GM23248 (cell line): ENCODE measurements around the gene NUBP2. TPM values are rescaled to one million over a fixed set of nuclear protein-coding genes. Genes with fewer than 3 reads are reported as not detected.
A peak's percentile ranks its signal among the peaks of the same experiment; 100 is the strongest.

ENCODE experiments used
- DNase-seq: peaks from one replicate; pipeline ENCODE4 v3.0.0-alpha.2; 2015
- H2AFZ ChIP-seq: fragments of 200-600 bp; sonication (generic); 2 replicates; pipeline ENCODE4 v1.6.1; 2016; ENCODE audit warnings: antibody characterized with exemption
- H3F3A ChIP-seq: fragments of 200-600 bp; sonication (generic); 2 replicates; pipeline ENCODE4 v1.6.1; 2016; ENCODE audit warnings: mild to moderate bottlenecking, antibody characterized with exemption, mixed run types; ENCODE audit not compliant: insufficient read depth
- H3K27ac ChIP-seq: fragments of 200-600 bp; sonication (generic); 2 replicates; pipeline ENCODE4 v1.5.1; 2016; ENCODE audit warnings: mild to moderate bottlenecking
- H3K27me3 ChIP-seq: fragments of 200-600 bp; sonication (generic); replicated peaks from 2 replicates; pipeline ENCODE4 v1.6.1; 2016; ENCODE audit warnings: mild to moderate bottlenecking; ENCODE audit not compliant: insufficient read depth
- H3K36me3 ChIP-seq: fragments of 200-600 bp; sonication (generic); 2 replicates; pipeline ENCODE4 v1.6.1; 2016; ENCODE audit warnings: low read depth, mild to moderate bottlenecking
- H3K4me1 ChIP-seq: fragments of 200-600 bp; sonication (generic); 2 replicates; pipeline ENCODE4 v1.6.1; 2016; ENCODE audit warnings: mild to moderate bottlenecking; ENCODE audit not compliant: insufficient read depth
- H3K4me2 ChIP-seq: fragments of 200-600 bp; sonication (generic); one replicate; pipeline ENCODE4 v1.6.1; 2016; ENCODE audit warnings: mild to moderate bottlenecking; ENCODE audit not compliant: unreplicated experiment
- H3K4me3 ChIP-seq: fragments of 200-600 bp; sonication (generic); 2 replicates; pipeline ENCODE4 v1.5.1; 2016; ENCODE audit warnings: mild to moderate bottlenecking
- H3K79me2 ChIP-seq: fragments of 200-600 bp; sonication (generic); 2 replicates; pipeline ENCODE4 v1.6.1; 2016; ENCODE audit warnings: mild to moderate bottlenecking; ENCODE audit not compliant: insufficient read depth
- H3K9ac ChIP-seq: fragments of 200-600 bp; sonication (generic); 2 replicates; pipeline ENCODE4 v1.6.1; 2016; ENCODE audit warnings: mild to moderate bottlenecking
- H3K9me2 ChIP-seq: fragments of 200-600 bp; sonication (generic); 2 replicates; pipeline ENCODE4 v1.6.1; 2016; ENCODE audit warnings: mixed run types, mild to moderate bottlenecking, moderate library complexity; ENCODE audit not compliant: insufficient read depth
- H3K9me3 ChIP-seq: fragments of 200-600 bp; sonication (generic); one replicate; pipeline ENCODE4 v1.6.1; 2017; ENCODE audit warnings: low read depth
- H4K20me1 ChIP-seq: fragments of 200-600 bp; sonication (generic); 2 replicates; pipeline ENCODE4 v1.6.0; 2016; ENCODE audit not compliant: insufficient read depth
- EZH2 ChIP-seq: fragments of 200-600 bp; sonication (generic); IDR thresholded peaks from 2 replicates; pipeline ENCODE4 v1.6.1; 2018; ENCODE audit warnings: antibody characterized with exemption, mild to moderate bottlenecking; ENCODE audit not compliant: insufficient read depth, poor library complexity, severe bottlenecking
- EZH2phosphoT487 ChIP-seq: fragments of 200-600 bp; sonication (generic); IDR thresholded peaks from 2 replicates; pipeline ENCODE4 v1.6.1; 2018; ENCODE audit warnings: antibody characterized with exemption, moderate library complexity, mild to moderate bottlenecking, low read depth; ENCODE audit not compliant: insufficient read depth
- WGBS, 2 experiments: methylation state at CpG; one replicate each; pipeline ENCODE4 v1.1.6; 2015 to 2017; ENCODE audit warnings: low lambda C conversion rate in 2 of 2, low coverage in 1 of 2; ENCODE audit errors: missing lambda C conversion rate in 2 of 2; 5-methylcytosine and 5-hydroxymethylcytosine counted together
- in situ Hi-C: fragments of 300-500 bp; cut with MboI; formaldehyde crosslinking; loops from 2 replicates; pipeline ENCODE4 v1.15.0; 2020
- polyA plus RNA-seq: library from polyadenylated mRNA; unstranded; fragments of >200 nt; fragmentation: Nextera tagmentation; extraction: Ambion mirVana; gene quantifications from 2 replicates; pipeline ENCODE4 v1.2.1, GENCODE V29; 2016
- total RNA-seq: library from RNA; depleted of rRNA; stranded (reverse); fragments of >200 nt; shearing (Covaris generic); gene quantifications from 2 replicates; pipeline ENCODE4 v1.2.3, GENCODE V29; 2014

Gene NUBP2
- total and polyA plus RNA-seq, 2 experiments from 2014 or later, result 66.4 to 88.9 TPM

GRCh38 chr16:1745181-1745899, 37.4 kb upstream of the NUBP2 start:
- in situ Hi-C loops, result no loop called here
- Histone ChIP-seq H2AFZ (no peak overlapping the region), H3K27ac (peak overlapping the region; percentile 24; the same call in 1 of the 2 replicates), H3F3A (no peaks in the 10 kb centered on the region), H3K9ac (no peak overlapping the region), H3K36me3 (no peaks in the 10 kb centered on the region; the same call in 1 of the 2 replicates), H3K9me3 (no peaks in the 10 kb centered on the region), H3K79me2 (peaks cover 1% of the 10 kb centered on the region; the same call in 1 of the 2 replicates), H3K9me2 (no peaks in the 10 kb centered on the region), H3K27me3 (no peaks in the 10 kb centered on the region), H3K4me2 (no peak overlapping the region), H4K20me1 (no peaks in the 10 kb centered on the region), H3K4me3 (no peak overlapping the region), H3K4me1 (peaks cover 11% of the 10 kb centered on the region)
- WGBS, 2 experiments, result 73% methylated on average over 24 to 25 of the region's 25 CpGs
- TF ChIP-seq EZH2phosphoT487, result no peak
- peak; percentile 74 for DNase-seq

GRCh38 chr16:1745900-1746692, 36.7 kb upstream of the NUBP2 start:
- Histone ChIP-seq H3F3A (no peaks in the 10 kb centered on the region), H3K27me3 (no peaks in the 10 kb centered on the region), H2AFZ (no peak overlapping the region), H3K79me2 (no peaks in the 10 kb centered on the region), H3K4me2 (no peak overlapping the region), H3K9me3 (no peaks in the 10 kb centered on the region), H4K20me1 (no peaks in the 10 kb centered on the region), H3K9ac (no peak overlapping the region), H3K36me3 (peaks cover 5% of the 10 kb centered on the region; the same call in 1 of the 2 replicates), H3K27ac (0 out of 2 replicates have a peak overlapping the region, but pooled peaks have one; percentile 24), H3K9me2 (no peaks in the 10 kb centered on the region), H3K4me1 (peaks cover 11% of the 10 kb centered on the region), H3K4me3 (no peak overlapping the region)
- no peak for DNase-seq
- in situ Hi-C loops, result no loop called here
- TF ChIP-seq EZH2 (no peak), EZH2phosphoT487 (no peak)
- 95 to 96% methylated on average over 28 to 29 of the region's 29 CpGs for WGBS, 2 experiments

DNA sequence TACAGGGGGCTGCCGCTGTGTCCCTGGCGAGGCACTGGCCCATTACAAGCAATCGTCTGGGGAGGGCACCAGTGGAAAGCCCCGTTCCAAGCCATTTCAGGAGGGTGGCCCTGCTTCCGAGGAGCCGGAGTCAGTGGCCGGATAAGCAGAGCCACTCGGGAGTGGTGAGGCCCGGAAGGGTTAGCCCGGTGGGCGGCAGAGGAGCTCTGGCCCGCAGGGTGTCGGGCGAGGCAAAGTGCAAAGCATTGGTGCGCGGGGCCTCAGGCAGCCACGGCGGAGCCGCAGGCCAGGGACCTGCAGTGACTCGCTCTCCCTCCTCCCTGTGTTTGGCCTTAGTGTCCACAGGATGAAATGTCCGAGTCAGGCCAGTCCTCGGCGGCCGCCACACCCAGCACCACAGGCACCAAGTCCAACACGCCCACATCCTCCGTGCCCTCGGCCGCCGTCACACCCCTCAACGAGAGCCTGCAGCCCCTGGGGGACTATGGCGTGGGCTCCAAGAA, 36.0 kb upstream of the NUBP2 start:
- Histone ChIP-seq H3K36me3 (peaks cover 5% of the 10 kb centered on the region; the same call in 1 of the 2 replicates), H3F3A (no peaks in the 10 kb centered on the region), H3K79me2 (no peaks in the 10 kb centered on the region), H3K9me3 (no peaks in the 10 kb centered on the region), H3K9me2 (no peaks in the 10 kb centered on the region), H3K9ac (no peak overlapping the region), H3K27ac (no peak overlapping the region), H3K4me1 (peaks cover 11% of the 10 kb centered on the region), H3K27me3 (no peaks in the 10 kb centered on the region), H4K20me1 (no peaks in the 10 kb centered on the region), H2AFZ (no peak overlapping the region), H3K4me2 (no peak overlapping the region), H3K4me3 (no peak overlapping the region)
- in situ Hi-C loops, result no loop called here
- no peak for TF ChIP-seq EZH2phosphoT487
- no peak for TF ChIP-seq EZH2
- WGBS, 2 experiments, result 95 to 96% methylated on average over 30 to 31 of the region's 31 CpGs
- no peak for DNase-seq

DNA sequence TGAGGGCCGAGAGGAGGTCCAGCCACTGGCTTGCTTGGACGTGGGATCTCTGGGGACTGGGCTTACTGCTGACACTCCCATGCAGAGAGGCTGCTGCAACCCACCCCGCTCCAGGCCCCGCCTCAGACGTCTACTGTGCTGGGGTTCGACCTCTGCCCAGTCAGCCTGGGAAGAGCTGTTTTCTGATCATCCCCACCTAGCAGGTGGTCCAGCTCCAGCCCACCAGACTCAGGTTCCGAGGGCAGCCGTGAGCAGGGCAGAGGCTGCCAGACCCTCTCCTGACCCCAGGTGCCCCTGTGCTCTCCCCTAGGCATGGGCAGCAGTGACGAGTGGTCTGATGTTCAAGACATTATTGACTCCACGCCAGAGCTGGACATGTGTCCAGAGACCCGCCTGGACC, 34.8 kb upstream of the NUBP2 start:
- 80 to 86% methylated on average over 10 to 11 of the region's 11 CpGs for WGBS, 2 experiments
- in situ Hi-C loops, result no loop called here
- no peaks in the 10 kb centered on the region for H3K27me3 ChIP-seq

More for the DNA sequence above, 34.8 kb upstream of the NUBP2 start:
- H4K20me1 ChIP-seq, result no peaks in the 10 kb centered on the region
- no peaks in the 10 kb centered on the region for H3K79me2 ChIP-seq
- no peaks in the 10 kb centered on the region for H3F3A ChIP-seq
- no peak overlapping the region for H2AFZ ChIP-seq
- H3K9me3 ChIP-seq, result no peaks in the 10 kb centered on the region
- H3K27ac ChIP-seq, result no peak overlapping the region
- H3K9ac ChIP-seq, result no peak overlapping the region
- H3K9me2 ChIP-seq, result no peaks in the 10 kb centered on the region
- TF ChIP-seq EZH2phosphoT487 (no peak), EZH2 (no peak)
- DNase-seq, result no peak
- H3K4me2 ChIP-seq, result no peak overlapping the region
- H3K4me1 ChIP-seq, result peaks cover 11% of the 10 kb centered on the region
- H3K4me3 ChIP-seq, result no peak overlapping the region
- H3K36me3 ChIP-seq, result peaks cover 6% of the 10 kb centered on the region; the same call in 1 of the 2 replicates
